GM21360 (cell line): ENCODE measurements around the gene STT3A.
"Not testable (repeated sequence)": the region's sequence is repeated elsewhere in the genome, so short reads cannot be mapped to it uniquely, and the experiment has no call there.

Experiments used
- ATAC-seq: cut with Tn5 transposase; IDR thresholded peaks from one replicate; pipeline ENCODE4 v1.9.1; 2021; ENCODE audit warnings: mild to moderate bottlenecking, moderate library complexity; ENCODE audit not compliant: unreplicated experiment

The STT3A gene

GRCh38 chr11:125592305-125593113 lies at the start of gene STT3A:
STT3A (plus strand) TSS chr11:125592852; CDS start chr11:125595916, 3,064 bp downstream.
- peak; percentile 97 for ATAC-seq

- no peak for ATAC-seq
Observed at GRCh38 chr11:125550780-125551179, 41.9 kb upstream of the STT3A start.

DNA sequence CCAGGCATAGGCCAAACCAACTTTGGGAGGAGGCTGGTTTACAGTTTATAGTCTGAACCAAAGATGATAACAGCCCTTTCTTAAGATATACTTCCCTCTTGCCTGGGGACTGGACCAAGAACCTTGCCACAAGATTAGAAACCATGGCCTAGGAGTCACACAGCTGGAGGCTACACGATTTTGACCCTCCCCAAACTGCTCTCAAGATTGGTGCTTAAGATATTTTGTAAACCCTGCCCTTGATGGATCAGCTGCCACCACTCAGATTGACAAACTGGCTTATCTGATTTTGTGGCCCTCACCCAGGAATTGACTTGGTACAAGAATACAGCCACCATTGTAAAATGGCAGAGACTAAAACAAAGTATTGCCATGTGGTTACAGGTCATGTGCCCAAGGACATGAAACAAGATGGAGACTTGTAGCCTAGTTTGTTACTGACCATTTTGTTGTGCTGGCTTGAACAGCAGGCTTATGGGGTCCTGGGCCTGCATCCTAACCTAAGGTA lies 40.8 kb upstream of the STT3A start:
- ATAC-seq, result no peak

- no peak for ATAC-seq
Observed at GRCh38 chr11:125552927-125553326, 39.7 kb upstream of the STT3A start.

- no peak for ATAC-seq
Observed at GRCh38 chr11:125553357-125553756, 39.3 kb upstream of the STT3A start.

GRCh38 chr11:125554038-125554437 lies 38.6 kb upstream of the STT3A start:
- no peak for ATAC-seq

GRCh38 chr11:125559888-125560287 lies 32.8 kb upstream of the STT3A start:
- ATAC-seq, result no peak

DNA sequence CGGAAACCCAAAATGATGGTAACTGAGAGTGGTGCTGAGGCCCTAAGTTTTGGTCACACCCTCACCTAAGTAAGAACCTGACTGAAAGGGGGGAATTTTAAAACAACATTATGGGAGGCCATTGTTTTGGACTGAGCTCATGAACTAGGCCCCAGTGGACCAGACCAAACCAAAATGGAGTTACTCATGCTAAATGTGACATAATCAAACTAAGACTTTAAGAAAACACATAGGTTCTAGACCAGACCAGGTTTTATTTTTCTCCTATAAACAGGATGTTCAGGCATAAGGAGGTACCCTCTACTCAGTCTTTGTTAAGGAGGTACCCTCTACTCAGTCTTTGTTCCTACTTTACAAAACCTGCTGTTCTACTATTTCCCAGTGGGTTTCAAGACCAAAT lies 30.7 kb upstream of the STT3A start:
- no peak for ATAC-seq

GRCh38 chr11:125562430-125562829 lies 30.2 kb upstream of the STT3A start:
- ATAC-seq, result no peak

DNA sequence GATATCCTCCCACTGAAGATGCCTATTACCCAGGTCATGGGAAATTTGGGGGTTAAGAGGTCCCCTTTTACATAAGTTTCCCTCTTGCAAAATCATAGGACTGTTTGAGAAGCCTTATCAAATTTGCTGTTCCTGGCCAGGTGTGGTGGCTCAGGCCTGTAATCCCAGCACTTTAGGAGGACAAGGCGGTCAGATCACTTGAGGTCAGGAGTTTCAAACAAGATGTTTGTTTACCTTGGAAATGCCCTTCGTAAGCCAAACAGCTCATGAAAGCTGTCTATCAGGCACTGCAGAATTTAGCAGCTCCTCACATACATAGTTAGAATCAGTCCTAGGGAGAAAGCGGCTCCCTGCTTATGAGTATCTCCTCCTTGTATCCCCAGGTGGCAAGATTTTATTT lies 28.3 kb upstream of the STT3A start:
- no peak for ATAC-seq

DNA sequence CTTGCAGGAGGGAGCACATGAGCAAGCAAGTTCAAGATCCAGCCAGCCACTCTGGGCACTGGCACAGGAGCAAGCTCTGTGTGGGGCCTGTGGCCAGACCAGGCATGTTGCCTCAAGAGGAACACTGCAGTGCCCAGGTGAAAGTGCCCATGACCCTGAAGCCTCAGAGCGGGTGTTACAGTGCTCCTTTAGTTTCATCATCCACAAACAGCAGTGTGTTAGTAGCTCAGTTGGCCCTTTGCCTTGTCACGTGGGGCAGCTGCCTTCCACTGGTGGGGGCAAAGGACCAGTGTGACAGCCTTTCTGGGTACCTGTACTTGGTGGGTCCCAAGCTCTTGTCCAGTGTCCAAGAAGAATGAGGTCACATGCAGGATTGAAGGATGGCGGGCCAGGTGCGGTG lies 26.4 kb upstream of the STT3A start:
- no peak for ATAC-seq

- ATAC-seq, result peak; percentile 97
Observed at GRCh38 chr11:125568970-125569914, 23.4 kb upstream of the STT3A start, which contains the start of gene EI24. EI24 (plus strand) TSS chr11:125569477; CDS start chr11:125572528, 3,051 bp downstream.

DNA sequence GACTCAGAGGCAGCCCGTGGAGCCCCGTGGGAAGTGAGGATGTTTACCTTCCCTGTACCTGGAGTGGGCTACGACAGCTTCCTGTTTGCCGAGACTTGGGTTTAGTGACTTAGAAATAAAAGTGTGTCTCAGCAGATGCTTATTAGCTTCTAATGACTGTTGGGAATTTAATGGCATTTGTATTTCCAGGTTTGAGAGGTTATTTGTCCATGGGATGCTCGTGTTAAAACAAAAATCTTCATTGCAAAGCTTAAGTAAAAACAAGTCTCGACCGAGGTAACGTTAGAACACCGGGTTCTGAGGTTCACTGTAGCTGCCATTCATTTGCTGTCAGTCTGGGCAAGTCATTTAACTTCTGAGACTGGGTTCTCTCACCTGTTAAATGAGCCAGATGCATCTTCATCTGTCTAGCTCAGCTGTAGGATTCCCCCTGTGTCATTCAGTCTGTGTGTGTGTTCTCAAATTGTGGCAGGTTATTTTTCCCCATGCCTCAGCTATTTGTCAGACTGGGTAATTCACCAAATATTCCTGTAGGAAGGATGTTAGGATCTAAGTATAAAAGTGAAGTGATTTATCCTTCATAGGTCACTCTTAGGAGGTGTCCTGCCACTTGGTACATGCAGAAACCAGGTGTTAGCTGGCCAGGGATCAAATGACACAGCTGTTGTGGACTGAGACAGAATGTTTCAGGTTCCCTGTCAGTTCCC lies 22.6 kb upstream of the STT3A start:
- no peak for ATAC-seq

DNA sequence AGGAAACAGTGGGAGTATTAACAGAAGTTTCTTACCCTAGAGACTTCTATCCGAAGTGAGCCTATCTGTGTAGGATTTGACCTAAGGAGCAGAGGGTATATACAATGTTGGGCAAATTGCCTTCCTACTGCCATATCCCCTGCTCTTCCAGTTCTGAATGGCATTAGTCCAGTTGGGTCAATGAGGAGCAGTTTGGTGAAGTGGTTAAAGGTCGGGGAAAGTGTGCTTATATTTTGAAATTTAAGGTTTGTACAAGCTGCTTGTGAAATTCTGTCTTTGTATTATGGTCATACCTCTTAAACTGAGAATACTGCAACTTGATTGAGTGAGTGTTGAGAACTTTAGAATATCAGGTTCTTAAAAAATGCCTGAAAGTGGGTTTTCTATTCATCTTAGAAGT lies 21.7 kb upstream of the STT3A start:
- ATAC-seq, result no peak

DNA sequence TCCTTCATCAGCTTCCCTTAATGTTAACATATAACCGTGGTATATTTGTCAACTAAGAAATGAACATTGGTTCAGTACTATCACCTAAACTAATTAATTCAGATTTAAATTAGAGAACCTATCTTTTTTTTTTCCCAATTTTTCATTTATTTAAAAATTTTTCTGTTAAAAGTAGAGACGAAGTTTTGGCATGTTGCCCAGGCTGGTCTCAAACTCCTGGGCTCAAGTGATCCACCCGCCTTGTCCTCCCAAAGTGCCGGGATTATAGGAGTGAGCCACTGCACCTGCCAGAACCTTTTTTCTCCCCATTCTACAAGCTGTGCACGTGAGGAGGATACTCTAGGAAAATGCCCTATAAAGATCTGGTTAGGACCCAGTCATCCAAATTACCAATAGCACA lies 19.7 kb upstream of the STT3A start:
- no peak for ATAC-seq

GRCh38 chr11:125577181-125577580 lies 15.5 kb upstream of the STT3A start:
- not testable (repeated sequence) for ATAC-seq

GRCh38 chr11:125578783-125579182 lies 13.9 kb upstream of the STT3A start:
- no peak for ATAC-seq

DNA sequence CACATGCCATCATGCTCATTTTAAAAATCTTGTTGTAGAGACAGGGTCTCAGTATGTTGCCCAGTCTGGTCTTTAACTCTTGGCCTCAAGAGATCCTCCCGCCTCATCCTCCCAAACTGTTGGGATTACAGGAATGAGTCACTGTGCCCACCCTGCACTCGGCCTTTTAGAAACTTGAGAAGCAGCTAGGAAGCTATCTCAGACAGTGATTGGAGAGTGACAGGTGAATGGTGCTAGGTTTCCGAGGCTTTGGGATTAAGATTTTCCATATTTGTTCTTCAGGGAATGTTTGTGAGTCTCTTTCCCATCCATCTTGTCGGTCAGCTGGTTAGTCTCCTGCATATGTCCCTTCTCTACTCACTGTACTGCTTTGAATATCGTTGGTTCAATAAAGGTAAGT lies 12.8 kb upstream of the STT3A start:
- no peak for ATAC-seq

DNA sequence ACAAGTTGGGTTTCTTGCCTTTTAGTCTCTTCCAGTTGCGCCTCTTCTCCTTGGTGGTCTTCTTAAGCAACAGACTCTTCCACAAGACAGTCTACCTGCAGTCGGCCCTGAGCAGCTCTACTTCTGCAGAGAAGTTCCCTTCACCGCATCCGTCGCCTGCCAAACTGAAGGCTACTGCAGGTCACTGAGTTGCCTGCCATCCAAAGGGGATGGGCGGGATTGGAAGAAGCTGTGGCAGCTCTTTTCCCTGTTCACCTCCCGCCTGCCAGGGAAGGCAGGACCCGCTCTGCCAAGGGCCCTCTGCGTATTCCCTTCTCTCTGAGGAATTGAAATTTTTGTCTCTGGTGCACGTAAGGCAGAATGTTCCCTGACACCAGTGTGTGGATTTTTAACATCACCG lies 9.2 kb upstream of the STT3A start:
- no peak for ATAC-seq

GRCh38 chr11:125585487-125585886 lies 7.2 kb upstream of the STT3A start:
- ATAC-seq, result no peak

GRCh38 chr11:125586623-125587022 lies 6.0 kb upstream of the STT3A start:
- ATAC-seq, result no peak
